K562 (cell line): ENCODE measurements around the gene GNG5. TPM values are rescaled to one million over a fixed set of nuclear protein-coding genes. Genes with fewer than 3 reads are reported as not detected.

Experiments
- ATAC-seq: fragments of 200-7000 bp; cut with Tn5 transposase; 3 replicates; pipeline ENCODE4 v1.9.1; 2020; ENCODE audit warnings: moderate library complexity
- Bru-seq: library from RNA; stranded (reverse); fragments of 400-500 nt; gene quantifications from one replicate; lab custom pipeline; 2021; lab: Mats Ljungman, UMichigan
- BruChase-seq, 2 experiments: library from RNA; stranded (reverse); fragments of 400-500 nt; gene quantifications; one replicate each; lab custom pipeline; 2021; lab: Mats Ljungman, UMichigan
- BruUV-seq: library from RNA; stranded (reverse); fragments of 400-500 nt; replicated peaks from 2 replicates; lab custom pipeline; 2021; lab: Mats Ljungman, UMichigan
- CTCF ChIA-PET: fragments of 300-600 bp; formaldehyde crosslinking; extraction: SDS; loops from one replicate; lab custom pipeline; 2021; ENCODE audit warnings: low intra/inter-chr PET ratio; lab: Yijun Ruan, JAX
- POLR2A ChIA-PET: fragments of 300-600, 350-650 bp; sonication (Branson Sonifier 250); formaldehyde crosslinking; extraction: SDS; loops from one replicate; lab custom pipeline; 2021; ENCODE audit warnings: antibody characterized with exemption, inconsistent platforms; lab: Yijun Ruan, JAX
- DNase-seq, 4 experiments: peaks; one replicate each; pipeline versions ENCODE4 v3.0.0 to v3.0.0-alpha.2; 2011 to 2018; ENCODE audit warnings: low spot score in 3 of 4, mixed read lengths in 3 of 4; ENCODE audit errors: extremely low read depth in 1 of 4
- FAIRE-seq: peaks from 2 replicates; lab custom pipeline; 2011; peaks lifted over from hg19 to GRCh38; lab: Jason Lieb, UNC
- H2AFZ ChIP-seq: 2 replicates; pipeline ENCODE4 v1.6.0; 2011; ENCODE audit warnings: low read depth, low read length, control low read depth, inconsistent platforms
- H3K27ac ChIP-seq: fragments of 200-600 bp; 3 replicates; pipeline ENCODE4 v1.8.0; 2011; ENCODE audit warnings: low read depth, mild to moderate bottlenecking, control low read depth, inconsistent platforms, low read length, moderate library complexity, mixed read lengths; ENCODE audit errors: extremely low read depth
- H3K27me3 ChIP-seq, 2 experiments: fragments of 300-600 bp in 1 of 2; 2 replicates in 1 of 2; 3 replicates in 1 of 2; pipeline versions ENCODE4 v1.6.0 to v1.8.0; 2011; ENCODE audit warnings: inconsistent platforms in 2 of 2, low read length in 2 of 2, mild to moderate bottlenecking in 1 of 2, mixed read lengths in 1 of 2, moderate library complexity in 1 of 2; ENCODE audit not compliant: control insufficient read depth in 2 of 2, insufficient read depth in 2 of 2
- H3K36me3 ChIP-seq: fragments of 300-600 bp; 3 replicates; pipeline ENCODE4 v1.8.0; 2011; ENCODE audit warnings: mild to moderate bottlenecking, low read length, inconsistent platforms; ENCODE audit not compliant: control insufficient read depth, insufficient read depth
- H3K4me1 ChIP-seq, 2 experiments: fragments of 200-600 bp in 1 of 2; replicated peaks in 1 of 2; 2 replicates in 1 of 2; 3 replicates in 1 of 2; pipeline versions ENCODE4 v1.5.1 to v1.8.0; 2011; ENCODE audit warnings: inconsistent platforms in 2 of 2, low read length in 2 of 2, mild to moderate bottlenecking in 1 of 2, mixed read lengths in 1 of 2, moderate library complexity in 1 of 2; ENCODE audit not compliant: control insufficient read depth in 2 of 2, insufficient read depth in 2 of 2
- H3K4me2 ChIP-seq: 2 replicates; pipeline ENCODE4 v1.6.1; 2011; ENCODE audit warnings: low read length, control low read depth, inconsistent platforms, mixed read lengths; ENCODE audit not compliant: insufficient read depth
- H3K4me3 ChIP-seq: fragments of 200-600 bp; sonication (generic), shearing (Covaris generic); 2 replicates; pipeline ENCODE4 v1.5.1; 2016; ENCODE audit warnings: control low read depth, inconsistent platforms
- H3K79me2 ChIP-seq: fragments of 200-600 bp; 3 replicates; pipeline ENCODE4 v1.8.0; 2011; ENCODE audit warnings: low read length, inconsistent platforms; ENCODE audit not compliant: control insufficient read depth, insufficient read depth
- H3K9ac ChIP-seq, 2 experiments: 2 replicates each; pipeline versions ENCODE4 v1.6.0 to v1.6.1; 2011; ENCODE audit warnings: low read depth in 2 of 2, low read length in 2 of 2, control low read depth in 1 of 2, inconsistent platforms in 1 of 2, mild to moderate bottlenecking in 1 of 2, mixed read lengths in 1 of 2; ENCODE audit not compliant: insufficient read depth in 1 of 2
- H3K9me1 ChIP-seq: one replicate; pipeline ENCODE4 v1.6.0; 2011; ENCODE audit warnings: inconsistent platforms, mild to moderate bottlenecking, low read length, moderate library complexity; ENCODE audit not compliant: control insufficient read depth, insufficient read depth
- H3K9me3 ChIP-seq: replicated peaks from 2 replicates; pipeline ENCODE4 v1.5.1; 2011; ENCODE audit warnings: low read depth, low read length, inconsistent platforms; ENCODE audit not compliant: control insufficient read depth, insufficient read depth
- H4K20me1 ChIP-seq: replicated peaks from 2 replicates; pipeline ENCODE4 v1.6.1; 2011; ENCODE audit warnings: low read length, inconsistent platforms, mixed read lengths; ENCODE audit not compliant: control insufficient read depth, insufficient read depth
- ZNF551 ChIP-seq: fragments of 250-450 bp; sonication (Bioruptor Pico); IDR thresholded peaks from 2 replicates; pipeline ENCODE4 v1.5.0; 2021; ENCODE audit warnings: mild to moderate bottlenecking, moderate library complexity
- WGBS: fragments of 100-300 bp; shearing (Covaris generic); methylation state at CpG from one replicate; pipeline ENCODE4 v1.1.6; 2016; ENCODE audit warnings: low coverage, mixed read lengths; ENCODE audit not compliant: insufficient coverage; ENCODE audit errors: missing lambda C conversion rate; 5-methylcytosine and 5-hydroxymethylcytosine counted together
- in situ Hi-C: fragments of 300-500 bp; cut with MboI; formaldehyde crosslinking; loops from 4 replicates; pipeline ENCODE4 v1.15.0; 2018; ENCODE audit warnings: inconsistent platforms, mixed read lengths
- intact Hi-C: fragments of 100-400 bp; cut with micrococcal nuclease; formaldehyde crosslinking; loops from 2 replicates; pipeline ENCODE4 v1.14.2; 2022
- long read RNA-seq, 3 experiments: library from polyadenylated mRNA in 2 of 3; library from RNA in 1 of 3; unstranded in 2 of 3; stranded (forward) in 1 of 3; transcript quantifications; one replicate each; pipeline ENCODE4 v2.0.0, GENCODE V29; 2019 to 2022
- polyA minus RNA-seq, 3 experiments: library from RNA; depleted of rRNA, polyadenylated mRNA; stranded (reverse); fragments of >200 nt; gene quantifications; 2 replicates each; pipeline ENCODE4 v1.2.3, GENCODE V29; 2011
- polyA plus RNA-seq, 8 experiments: library from polyadenylated mRNA; depleted of rRNA in 4 of 8; stranded (reverse) in 5 of 8; unstranded in 3 of 8; fragments of >200 nt; fragmentation: Nextera tagmentation in 2 of 8; fragmentation: Illumina TruSeq in 1 of 8; extraction: Ambion mirVana in 2 of 8; extraction: Trizol in 1 of 8; gene quantifications; 2 replicates each; pipeline versions ENCODE4 v1.2.1 to v1.2.3, GENCODE V29; 2011 to 2014; ENCODE audit warnings: inconsistent platforms in 1 of 8, missing spikeins in 1 of 8
- total RNA-seq, 7 experiments: library from RNA; depleted of rRNA in 6 of 7; stranded (reverse); fragments of >200 nt in 6 of 7; fragmentation: Illumina TruSeq in 2 of 7; extraction: Trizol in 2 of 7; gene quantifications; 2 replicates each; pipeline versions ENCODE4 v1.2.1 to v1.2.3, GENCODE V29; 2011 to 2021; ENCODE audit warnings: low replicate concordance in 1 of 7
- TF ChIP-seq, protein P1 (sequence below), 2 experiments: IDR thresholded peaks; 2 replicates each; pipeline ENCODE4 v1.6.1; 2012; ENCODE audit warnings: improper control_type of control experiment in 2 of 2, low read depth in 2 of 2, low read length in 2 of 2, borderline replicate concordance in 1 of 2
- TF ChIP-seq, protein P2 (sequence below): fragments of 200-800 bp; sonication (Bioruptor generic); IDR thresholded peaks from 2 replicates; pipeline ENCODE4 v1.6.1; 2017; ENCODE audit warnings: missing genetic modification characterization, missing compliant biosample characterization

Gene GNG5
- total RNA-seq (2011; cell fraction: chromatin; rRNA removed; ENCODE audit: low replicate concordance), result 3.8 and 8.6 TPM in 2 replicates
- 9.6 and 10.0 TPM in 2 replicates for total RNA-seq (2011; cell fraction: nucleolus; rRNA removed)
- total RNA-seq (2011; cell fraction: nucleoplasm; rRNA removed), result 15.7 and 18.9 TPM in 2 replicates
- total RNA-seq (2014; rRNA removed) (61.9 and 71.1 TPM in 2 replicates), total RNA-seq (2014; rRNA removed; fragmentation: Illumina TruSeq; extraction: Trizol) (114 and 116 TPM in 2 replicates), total RNA-seq (2015; rRNA removed; fragmentation: Illumina TruSeq; extraction: Trizol) (150 and 155 TPM in 2 replicates), total RNA-seq (2021) (169 and 179 TPM in 2 replicates), polyA plus RNA-seq (2011; rRNA removed) (87.2 and 113 TPM in 2 replicates), polyA plus RNA-seq (2014; fragmentation: Illumina TruSeq; extraction: Trizol) (243 and 281 TPM in 2 replicates), polyA plus RNA-seq (2014; fragmentation: Nextera tagmentation; extraction: Ambion mirVana) (100 to 1,000 TPM; 242 to 243 TPM), polyA plus RNA-seq (2014; rRNA removed) (138 and 179 TPM in 2 replicates), polyA minus RNA-seq (2011; rRNA and poly(A)+ RNA removed) (35.9 and 39.3 TPM in 2 replicates), Bru-seq, nascent RNA (percentile 97 among the genes with signal in this experiment), BruChase-seq, experiment 1, labeled RNA remaining after a 2-hour chase (percentile 97 among the genes with signal in this experiment), BruChase-seq, experiment 2, labeled RNA remaining after a 6-hour chase (percentile 97 among the genes with signal in this experiment)
- 92.3 and 135 TPM in 2 replicates for polyA plus RNA-seq (2011; cell fraction: cytosol; rRNA removed)
- 80.5 and 81.5 TPM in 2 replicates for polyA plus RNA-seq (2011; cell fraction: nucleus; rRNA removed)
- polyA plus RNA-seq (2012), result 266 and 318 TPM in 2 replicates
- polyA minus RNA-seq (2011; cell fraction: cytosol; rRNA and poly(A)+ RNA removed), result 62.1 and 63.1 TPM in 2 replicates
- 10.8 and 21.3 TPM in 2 replicates for polyA minus RNA-seq (2011; cell fraction: nucleus; rRNA and poly(A)+ RNA removed)
- long read RNA-seq, experiment 1, transcript GNG5-202 (4 exons, 790 nt), result minor isoform, 8 of 420 reads
- long read RNA-seq, experiment 1, transcript GNG5-201 (3 exons, 920 nt), result major isoform, 395 of 420 reads
- long read RNA-seq, experiment 1, partial matches to known transcripts, result 15 of 420 reads
- long read RNA-seq, experiment 1, other reads (novel, unspliced or antisense), result 2 of 420 reads
- long read RNA-seq, experiment 2, transcript GNG5-202 (4 exons, 790 nt), result minor isoform, 25 of 277 reads
- long read RNA-seq, experiment 2, transcript GNG5-201 (3 exons, 920 nt), result major isoform, 243 of 277 reads
- long read RNA-seq, experiment 2, partial matches to known transcripts, result 1 of 277 reads
- long read RNA-seq, experiment 2, other reads (novel, unspliced or antisense), result 8 of 277 reads
- long read RNA-seq, experiment 3, transcript GNG5-202 (4 exons, 790 nt), result minor isoform, 11 of 405 reads
- long read RNA-seq, experiment 3, transcript GNG5-201 (3 exons, 920 nt), result major isoform, 392 of 405 reads
- long read RNA-seq, experiment 3, partial matches to known transcripts, result 1 of 405 reads
- long read RNA-seq, experiment 3, other reads (novel, unspliced or antisense), result 1 of 405 reads

DNA sequence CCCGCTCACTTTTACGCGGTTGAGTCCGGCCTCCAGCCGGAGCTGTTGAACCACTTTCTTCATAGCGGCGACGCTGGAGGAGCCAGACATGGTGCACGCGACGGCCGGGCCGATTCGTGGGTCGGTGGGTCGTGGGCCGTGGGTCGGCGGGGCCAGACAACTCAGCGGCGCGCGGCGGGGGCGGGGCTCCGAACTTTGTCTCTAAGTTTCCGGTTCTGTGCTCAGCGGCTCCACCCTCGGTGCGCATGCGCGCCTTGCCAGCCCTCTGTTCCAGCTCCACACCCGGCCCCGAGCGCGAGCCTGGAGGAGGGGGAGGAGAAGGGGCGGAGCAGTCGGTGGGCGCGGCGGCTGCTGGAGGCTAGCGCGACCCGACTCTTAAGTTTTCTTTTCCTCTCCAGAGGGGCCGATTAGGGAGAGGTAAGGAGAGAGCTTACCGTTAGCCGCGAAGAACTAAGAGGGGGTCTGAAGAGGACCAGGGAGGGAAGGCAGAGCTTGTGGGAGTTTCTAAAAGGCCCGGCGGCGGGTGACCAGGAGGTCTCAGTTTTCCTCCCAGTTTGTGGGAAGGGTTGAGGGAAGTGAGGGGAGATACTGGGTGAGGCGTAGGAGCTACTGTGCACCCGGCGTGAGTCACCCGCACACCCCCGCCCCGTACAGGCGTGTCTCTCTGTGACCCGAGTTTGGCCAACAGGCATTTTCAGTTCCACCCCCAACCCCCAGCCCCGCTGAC, at the start of gene GNG5, which contains the start of gene SPATA1:
TSS of gene GNG5 (minus strand) at position 580 of the 727 bp plus-strand sequence. CDS start at position 90, 490 bp downstream.
TSS of gene SPATA1 (plus strand) at position 385 of the 727 bp plus-strand sequence. CDS start 9,974 bp downstream, outside the sequence.
- H3K9me3 ChIP-seq, result no peaks in the 10 kb centered on the region; the same call in 1 of the 2 replicates
- peak within 1 kb of the TSS; percentile 98 to 99 for H3K9ac ChIP-seq
- peak within 1 kb of the TSS; percentile 91 for H2AFZ ChIP-seq
- WGBS, result 0% methylated on average over 22 of the region's 60 CpGs
- DNase-seq (peak; percentile 95 to 98 (median 96)), ATAC-seq (peak; percentile 90), FAIRE-seq (peak; percentile 84)
- H3K4me1 ChIP-seq, result peaks cover 4 to 10% of the 10 kb centered on the region in 2 experiments; a peak in 4 of 5 replicates
- peaks cover 69% of the 10 kb centered on the region for H3K79me2 ChIP-seq
- H3K4me3 ChIP-seq, result peak within 1 kb of the TSS; percentile 69
- no peaks in the 10 kb centered on the region for H3K27me3 ChIP-seq
- H3K36me3 ChIP-seq, result peaks cover 38% of the 10 kb centered on the region
- ChIA-PET CTCF (interaction anchor here (1.0 to 1.1 kb wide), 2 partner anchors 114 to 132 kb away, joined by 3 to 4 read pairs; no protein-coding TSS in a partner anchor), POLR2A (interaction anchor here (0.6 to 4.1 kb wide), 23 partner anchors 8 to 1399 kb away, joined by 3 to 34 read pairs (median 4); partner anchors contain the start of gene CTBS)
- no TSS peak for BruUV-seq
- peak within 1 kb of the TSS; percentile 98 for H3K4me2 ChIP-seq
- peaks cover 18% of the 10 kb centered on the region for H4K20me1 ChIP-seq
- in situ Hi-C loops, result no loop called here
- intact Hi-C loops, result loop anchor here (1.0 to 10.0 kb wide), 5 partner anchors 27 to 201 kb away; partner anchors contain the start of genes RPF1 and SAMD13
- H3K27ac ChIP-seq, result peak within 1 kb of the TSS; percentile 97
- no peaks in the 10 kb centered on the region for H3K9me1 ChIP-seq
- TF ChIP-seq, protein P1, sequence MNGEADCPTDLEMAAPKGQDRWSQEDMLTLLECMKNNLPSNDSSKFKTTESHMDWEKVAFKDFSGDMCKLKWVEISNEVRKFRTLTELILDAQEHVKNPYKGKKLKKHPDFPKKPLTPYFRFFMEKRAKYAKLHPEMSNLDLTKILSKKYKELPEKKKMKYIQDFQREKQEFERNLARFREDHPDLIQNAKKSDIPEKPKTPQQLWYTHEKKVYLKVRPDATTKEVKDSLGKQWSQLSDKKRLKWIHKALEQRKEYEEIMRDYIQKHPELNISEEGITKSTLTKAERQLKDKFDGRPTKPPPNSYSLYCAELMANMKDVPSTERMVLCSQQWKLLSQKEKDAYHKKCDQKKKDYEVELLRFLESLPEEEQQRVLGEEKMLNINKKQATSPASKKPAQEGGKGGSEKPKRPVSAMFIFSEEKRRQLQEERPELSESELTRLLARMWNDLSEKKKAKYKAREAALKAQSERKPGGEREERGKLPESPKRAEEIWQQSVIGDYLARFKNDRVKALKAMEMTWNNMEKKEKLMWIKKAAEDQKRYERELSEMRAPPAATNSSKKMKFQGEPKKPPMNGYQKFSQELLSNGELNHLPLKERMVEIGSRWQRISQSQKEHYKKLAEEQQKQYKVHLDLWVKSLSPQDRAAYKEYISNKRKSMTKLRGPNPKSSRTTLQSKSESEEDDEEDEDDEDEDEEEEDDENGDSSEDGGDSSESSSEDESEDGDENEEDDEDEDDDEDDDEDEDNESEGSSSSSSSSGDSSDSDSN (IDR thresholded peaks at IDR 0.05; ENCODE audit: borderline replicate concordance in 1 of 2, low read depth in 2 of 2, low read length in 2 of 2), result peak; percentile 61 to 88; a peak in 2 of 4 replicates
- TF ChIP-seq, protein P2, sequence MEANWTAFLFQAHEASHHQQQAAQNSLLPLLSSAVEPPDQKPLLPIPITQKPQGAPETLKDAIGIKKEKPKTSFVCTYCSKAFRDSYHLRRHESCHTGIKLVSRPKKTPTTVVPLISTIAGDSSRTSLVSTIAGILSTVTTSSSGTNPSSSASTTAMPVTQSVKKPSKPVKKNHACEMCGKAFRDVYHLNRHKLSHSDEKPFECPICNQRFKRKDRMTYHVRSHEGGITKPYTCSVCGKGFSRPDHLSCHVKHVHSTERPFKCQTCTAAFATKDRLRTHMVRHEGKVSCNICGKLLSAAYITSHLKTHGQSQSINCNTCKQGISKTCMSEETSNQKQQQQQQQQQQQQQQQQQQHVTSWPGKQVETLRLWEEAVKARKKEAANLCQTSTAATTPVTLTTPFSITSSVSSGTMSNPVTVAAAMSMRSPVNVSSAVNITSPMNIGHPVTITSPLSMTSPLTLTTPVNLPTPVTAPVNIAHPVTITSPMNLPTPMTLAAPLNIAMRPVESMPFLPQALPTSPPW (CRISPR knock-in tag), result peak; percentile 92
- no peak for TF ChIP-seq ZNF551 (CRISPR knock-in tag)
